Measurements from ENCODE around the gene TMEM150B. TPM values are rescaled to one million over a fixed set of nuclear protein-coding genes. Genes with fewer than 3 reads are reported as not detected.

TMEM150B gene
- total RNA-seq, 1 experiment from 2014 or later = not detected

GRCh38 chr19:55309448-55309847 lies 15.7 kb downstream of the TMEM150B start:
- Histone ChIP-seq H3K27ac (ENCODE audit: low read length) (no peak overlapping the region), H3K79me2 (ENCODE audit: low read length) (no peaks in the 10 kb centered on the region), H3K27me3 (ENCODE audit: low read length) (no peaks in the 10 kb centered on the region), H4K20me1 (ENCODE audit: low read length) (no peaks in the 10 kb centered on the region), H3K4me3 (ENCODE audit: low read length) (no peak overlapping the region), H3F3A (ENCODE audit: low read length, unreplicated experiment) (no peaks in the 10 kb centered on the region), H3K36me3 (ENCODE audit: low read depth, low read length) (no peaks in the 10 kb centered on the region), H3K9me2 (replicated peaks; ENCODE audit: low read length) (no peaks in the 10 kb centered on the region), H3K9ac (ENCODE audit: low read length) (no peak overlapping the region), H3K4me1 (ENCODE audit: insufficient read depth, low read length) (no peaks in the 10 kb centered on the region), H2AFZ (ENCODE audit: low read length) (no peak overlapping the region), H3K9me3 (ENCODE audit: low read length) (no peaks in the 10 kb centered on the region), H3K4me2 (ENCODE audit: low read length) (no peak overlapping the region)
- POLR2A ChIA-PET (ENCODE audit: unreplicated experiment) = interaction anchor here (1.0 kb wide), 1 partner anchor 30 kb away, joined by 3 read pairs; the partner anchor contains the start of gene KMT5C
- ATAC-seq = no peak
- intact Hi-C loops (cut with micrococcal nuclease) = no loop called here
- no TSS peak for BruUV-seq (replicated peaks)
- no peak for DNase-seq
- no peak for TF ChIP-seq EZH2 (IDR thresholded peaks at IDR 0.05; ENCODE audit: low read length, unreplicated experiment)
- no peak for TF ChIP-seq EZH2phosphoT487 (IDR thresholded peaks at IDR 0.05; ENCODE audit: borderline replicate concordance, low read length)
- TF ChIP-seq CTCF (conservative IDR thresholded peaks at IDR 0.05; ENCODE audit: low read depth, low read length) = no peak
- CTCF ChIA-PET = no interaction called here

- Histone ChIP-seq H4K20me1 (ENCODE audit: low read length) (no peaks in the 10 kb centered on the region), H3K36me3 (ENCODE audit: low read depth, low read length) (no peaks in the 10 kb centered on the region), H3K9me3 (ENCODE audit: low read length) (no peaks in the 10 kb centered on the region), H3K9me2 (replicated peaks; ENCODE audit: low read length) (no peaks in the 10 kb centered on the region), H3K79me2 (ENCODE audit: low read length) (no peaks in the 10 kb centered on the region), H3K9ac (ENCODE audit: low read length) (no peak overlapping the region), H3K4me1 (ENCODE audit: insufficient read depth, low read length) (no peaks in the 10 kb centered on the region), H3F3A (ENCODE audit: low read length, unreplicated experiment) (no peaks in the 10 kb centered on the region), H3K4me3 (ENCODE audit: low read length) (no peak overlapping the region), H3K27ac (ENCODE audit: low read length) (no peak overlapping the region), H3K4me2 (ENCODE audit: low read length) (no peak overlapping the region), H2AFZ (ENCODE audit: low read length) (no peak overlapping the region), H3K27me3 (ENCODE audit: low read length) (no peaks in the 10 kb centered on the region)
- CTCF ChIA-PET = no interaction called here
- POLR2A ChIA-PET (ENCODE audit: unreplicated experiment) = no interaction called here
- BruUV-seq (replicated peaks) = no TSS peak
- TF ChIP-seq EZH2phosphoT487 (IDR thresholded peaks at IDR 0.05; ENCODE audit: borderline replicate concordance, low read length) (no peak), EZH2 (IDR thresholded peaks at IDR 0.05; ENCODE audit: low read length, unreplicated experiment) (no peak), CTCF (conservative IDR thresholded peaks at IDR 0.05; ENCODE audit: low read depth, low read length) (no peak)
- ATAC-seq (no peak), DNase-seq (no peak)
- intact Hi-C loops (cut with micrococcal nuclease) = no loop called here
Measured at GRCh38 chr19:55308281-55308680, 16.9 kb downstream of the TMEM150B start.

- no peak for DNase-seq
- POLR2A ChIA-PET (ENCODE audit: unreplicated experiment) = no interaction called here
- H3K36me3 ChIP-seq (ENCODE audit: low read depth, low read length) = no peaks in the 10 kb centered on the region
- TF ChIP-seq EZH2phosphoT487 (IDR thresholded peaks at IDR 0.05; ENCODE audit: borderline replicate concordance, low read length) (no peak), CTCF (conservative IDR thresholded peaks at IDR 0.05; ENCODE audit: low read depth, low read length) (no peak), EZH2 (IDR thresholded peaks at IDR 0.05; ENCODE audit: low read length, unreplicated experiment) (no peak)
- no peaks in the 10 kb centered on the region for H3F3A ChIP-seq (ENCODE audit: low read length, unreplicated experiment)
- no peaks in the 10 kb centered on the region for H3K27me3 ChIP-seq (ENCODE audit: low read length)
- BruUV-seq (replicated peaks) = no TSS peak
- CTCF ChIA-PET = interaction anchor here (1.8 kb wide), 1 partner anchor 32 kb away, joined by 5 read pairs; the partner anchor contains the start of gene KMT5C
- H3K4me1 ChIP-seq (ENCODE audit: insufficient read depth, low read length) = peaks cover 3% of the 10 kb centered on the region; the same call in 1 of the 2 replicates
- H3K4me2 ChIP-seq (ENCODE audit: low read length) = no peak overlapping the region
- H4K20me1 ChIP-seq (ENCODE audit: low read length) = no peaks in the 10 kb centered on the region
- no peak for ATAC-seq
- no peak overlapping the region for H3K27ac ChIP-seq (ENCODE audit: low read length)
- no peak overlapping the region for H3K4me3 ChIP-seq (ENCODE audit: low read length)
- no peaks in the 10 kb centered on the region for H3K79me2 ChIP-seq (ENCODE audit: low read length)
- H2AFZ ChIP-seq (ENCODE audit: low read length) = no peak overlapping the region
- intact Hi-C loops (cut with micrococcal nuclease) = no loop called here
- no peaks in the 10 kb centered on the region for H3K9me3 ChIP-seq (ENCODE audit: low read length)
- no peak overlapping the region for H3K9ac ChIP-seq (ENCODE audit: low read length)
- H3K9me2 ChIP-seq (replicated peaks; ENCODE audit: low read length) = no peaks in the 10 kb centered on the region
Measured at GRCh38 chr19:55306712-55307111, 18.4 kb downstream of the TMEM150B start.

Data from PC-3 (cell line).